ENCODE results near the gene TOP2B.

Gene TOP2B

GRCh38 chr3:25572336-25572735 is 92.4 kb downstream of the TOP2B start:
- Histone ChIP-seq H3K27ac (no peak overlapping the region), H3K4me3 (no peak overlapping the region)
- no peak for TF ChIP-seq CTCF (IDR thresholded peaks at IDR 0.05)
- DNase-seq (ENCODE audit: low spot score): no peak

GRCh38 chr3:25571285-25571684 is 93.4 kb downstream of the TOP2B start:
- DNase-seq (ENCODE audit: low spot score): no peak
- Histone ChIP-seq H3K27ac (no peak overlapping the region), H3K4me3 (no peak overlapping the region)
- no peak for TF ChIP-seq CTCF (IDR thresholded peaks at IDR 0.05)

- no peak overlapping the region for H3K27ac ChIP-seq
- no peak for TF ChIP-seq CTCF (IDR thresholded peaks at IDR 0.05)
- DNase-seq (ENCODE audit: low spot score): no peak
- H3K4me3 ChIP-seq: no peak overlapping the region
Measured at GRCh38 chr3:25568525-25569078, 96.1 kb downstream of the TOP2B start.

GRCh38 chr3:25567806-25568524 is 96.7 kb downstream of the TOP2B start:
- DNase-seq (ENCODE audit: low spot score): no peak
- no peak for TF ChIP-seq CTCF (IDR thresholded peaks at IDR 0.05)
- Histone ChIP-seq H3K27ac (no peak overlapping the region), H3K4me3 (no peak overlapping the region)

- H3K4me3 ChIP-seq: no peak overlapping the region
- no peak for TF ChIP-seq CTCF (IDR thresholded peaks at IDR 0.05)
- no peak for DNase-seq (ENCODE audit: low spot score)
- no peak overlapping the region for H3K27ac ChIP-seq
Measured at GRCh38 chr3:25567388-25567787, 97.3 kb downstream of the TOP2B start.

GRCh38 chr3:25566358-25566920 is 98.3 kb downstream of the TOP2B start:
- no peak overlapping the region for H3K27ac ChIP-seq
- H3K4me3 ChIP-seq: no peak overlapping the region
- TF ChIP-seq CTCF (IDR thresholded peaks at IDR 0.05): no peak
- no peak for DNase-seq (ENCODE audit: low spot score)

- no peak overlapping the region for H3K4me3 ChIP-seq
- no peak overlapping the region for H3K27ac ChIP-seq
- DNase-seq (ENCODE audit: low spot score): no peak
- TF ChIP-seq CTCF (IDR thresholded peaks at IDR 0.05): no peak
Measured at GRCh38 chr3:25565807-25566206, 98.9 kb downstream of the TOP2B start.

Measured in coronary artery (tissue), 2 donors.